Hindlimb muscle (tissue), 1 donor: ENCODE results near the gene HPRT1. TPM values are rescaled to one million over a fixed set of nuclear protein-coding genes. Genes with fewer than 3 reads are reported as not detected.
A peak's percentile ranks its signal among the peaks of the same experiment; 100 is the strongest.
"Not testable (repeated sequence)": the region's sequence is repeated elsewhere in the genome, so short reads cannot be mapped to it uniquely, and the experiment has no call there.

ENCODE experiments used
- DNase-seq: peaks from one replicate; pipeline ENCODE4 v3.0.0-alpha.2; 2013
- polyA plus RNA-seq: library from polyadenylated mRNA; unstranded; fragments of 120-200 nt; gene quantifications from one replicate; pipeline ENCODE4 v1.2.1, GENCODE V29; 2013; ENCODE audit not compliant: insufficient read length

HPRT1 gene, protein sequence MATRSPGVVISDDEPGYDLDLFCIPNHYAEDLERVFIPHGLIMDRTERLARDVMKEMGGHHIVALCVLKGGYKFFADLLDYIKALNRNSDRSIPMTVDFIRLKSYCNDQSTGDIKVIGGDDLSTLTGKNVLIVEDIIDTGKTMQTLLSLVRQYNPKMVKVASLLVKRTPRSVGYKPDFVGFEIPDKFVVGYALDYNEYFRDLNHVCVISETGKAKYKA
- polyA plus RNA-seq = 19.0 TPM

DNA sequence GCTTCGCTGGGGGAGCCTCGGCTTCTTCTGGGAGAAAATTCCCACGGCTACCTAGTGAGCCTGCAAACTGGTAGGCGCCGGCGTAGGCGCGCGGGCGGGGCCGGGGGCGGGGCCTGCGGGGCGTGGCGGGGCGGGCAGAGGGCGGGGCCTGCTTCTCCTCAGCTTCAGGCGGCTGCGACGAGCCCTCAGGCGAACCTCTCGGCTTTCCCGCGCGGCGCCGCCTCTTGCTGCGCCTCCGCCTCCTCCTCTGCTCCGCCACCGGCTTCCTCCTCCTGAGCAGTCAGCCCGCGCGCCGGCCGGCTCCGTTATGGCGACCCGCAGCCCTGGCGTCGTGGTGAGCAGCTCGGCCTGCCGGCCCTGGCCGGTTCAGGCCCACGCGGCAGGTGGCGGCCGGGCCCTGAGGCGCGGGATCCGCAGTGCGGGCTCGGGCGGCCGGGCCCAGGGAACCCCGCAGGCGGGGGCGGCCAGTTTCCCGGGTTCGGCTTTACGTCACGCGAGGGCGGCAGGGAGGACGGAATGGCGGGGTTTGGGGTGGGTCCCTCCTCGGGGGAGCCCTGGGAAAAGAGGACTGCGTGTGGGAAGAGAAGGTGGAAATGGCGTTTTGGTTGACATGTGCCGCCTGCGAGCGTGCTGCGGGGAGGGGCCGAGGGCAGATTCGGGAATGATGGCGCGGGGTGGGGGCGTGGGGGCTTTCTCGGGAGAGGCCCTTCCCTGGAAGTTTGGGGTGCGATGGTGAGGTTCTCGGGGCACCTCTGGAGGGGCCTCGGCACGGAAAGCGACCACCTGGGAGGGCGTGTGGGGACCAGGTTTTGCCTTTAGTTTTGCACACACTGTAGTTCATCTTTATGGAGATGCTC, at the start of gene HPRT1:
TSS of gene HPRT1 (plus strand) at position 161 of the 857 bp plus-strand sequence. CDS start at position 308, 147 bp downstream.
- peak; percentile 78 for DNase-seq

DNA sequence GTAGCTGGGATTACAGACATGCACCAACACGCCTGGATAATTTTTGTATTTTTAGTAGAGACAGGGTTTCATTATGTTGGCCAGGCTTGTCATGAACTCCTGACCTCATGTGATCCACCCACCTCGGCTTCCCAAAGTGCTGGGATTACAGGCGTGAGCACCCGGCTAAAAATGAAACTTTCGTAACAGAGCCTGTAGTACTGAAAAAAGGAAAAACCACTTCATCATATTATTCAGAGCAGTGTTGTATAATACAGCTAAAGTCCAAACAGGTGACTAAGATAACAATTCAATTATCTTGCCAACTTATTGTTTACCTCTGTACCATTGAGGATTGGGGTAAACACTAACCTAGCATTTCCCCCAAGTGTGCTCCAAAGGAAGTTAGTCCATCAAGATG, 43.9 kb upstream of the HPRT1 start:
- DNase-seq = no peak

DNA sequence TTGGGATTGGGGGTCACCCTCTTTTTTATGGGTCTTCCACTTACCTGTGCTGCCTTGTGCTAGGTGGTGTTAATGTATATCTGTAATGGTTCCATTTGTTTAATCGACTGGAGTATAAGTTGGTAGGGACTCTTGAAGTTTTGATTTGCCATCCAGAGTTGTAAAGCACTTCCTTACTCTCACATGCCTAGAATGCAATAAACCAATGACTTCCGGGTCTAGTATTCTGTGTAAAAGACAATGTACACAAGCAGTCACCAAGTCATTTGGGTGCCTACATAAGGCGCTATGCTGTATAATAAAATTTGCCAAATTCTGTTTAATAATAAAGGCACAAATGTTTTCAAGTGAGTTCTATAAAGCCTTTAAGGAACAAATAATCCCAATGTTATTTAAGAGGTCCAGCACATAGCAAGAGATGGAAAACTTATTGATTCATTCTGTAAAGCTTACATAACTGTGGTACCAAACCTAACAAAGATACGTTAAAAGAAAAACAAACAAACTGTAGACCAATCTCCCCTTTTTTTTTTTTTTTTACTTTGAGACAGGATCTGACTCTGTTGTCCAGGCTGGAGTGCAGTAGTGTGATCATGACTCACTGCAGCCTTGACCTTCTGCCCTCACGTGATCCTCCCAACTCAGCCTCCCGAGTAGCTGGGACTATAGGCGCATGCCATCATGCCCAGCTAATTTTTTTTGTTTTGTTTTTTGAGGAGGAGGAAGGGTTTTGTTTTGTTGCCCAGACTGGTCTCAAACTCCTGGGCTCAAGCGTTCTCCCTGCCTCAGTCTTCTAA, 41.5 kb upstream of the HPRT1 start:
- no peak for DNase-seq

DNA sequence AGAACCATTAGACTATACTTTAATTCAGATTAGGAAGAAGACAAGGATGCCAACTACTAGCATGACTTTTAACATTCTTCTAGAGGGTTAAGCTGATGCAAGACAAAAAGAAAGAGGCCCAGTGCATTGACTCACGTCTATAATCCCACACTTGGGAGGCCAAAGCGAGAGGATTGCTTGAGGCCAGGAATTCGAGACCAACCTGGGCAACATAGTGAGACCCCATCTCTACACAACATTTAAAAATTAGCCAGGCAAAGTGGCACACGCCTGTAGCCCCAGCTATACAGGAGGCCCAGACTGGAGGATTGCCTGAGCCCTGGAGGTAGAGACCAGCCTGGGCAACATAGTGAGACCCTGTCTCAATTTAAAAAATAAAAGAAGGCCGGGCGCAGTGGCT, 40.2 kb upstream of the HPRT1 start:
- DNase-seq = no peak

DNA sequence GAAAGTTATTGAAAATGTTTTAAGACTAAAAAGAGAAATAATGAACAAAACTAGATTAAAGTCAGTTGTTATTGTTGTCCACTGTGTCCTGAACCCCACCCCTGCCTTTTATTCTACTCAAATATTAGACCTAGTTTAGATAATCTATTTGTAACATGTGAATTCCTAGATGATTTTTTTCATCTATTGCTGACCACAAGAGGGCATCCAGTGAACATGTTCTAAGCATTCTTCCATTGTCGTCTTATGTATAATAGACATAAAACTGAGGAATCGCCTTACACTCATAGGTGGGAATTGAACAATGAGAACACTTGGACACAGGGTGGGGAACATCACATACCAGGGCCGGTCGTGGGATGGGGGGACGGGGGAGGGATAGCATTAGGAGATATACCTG, 36.4 kb upstream of the HPRT1 start:
- DNase-seq = no peak

DNA sequence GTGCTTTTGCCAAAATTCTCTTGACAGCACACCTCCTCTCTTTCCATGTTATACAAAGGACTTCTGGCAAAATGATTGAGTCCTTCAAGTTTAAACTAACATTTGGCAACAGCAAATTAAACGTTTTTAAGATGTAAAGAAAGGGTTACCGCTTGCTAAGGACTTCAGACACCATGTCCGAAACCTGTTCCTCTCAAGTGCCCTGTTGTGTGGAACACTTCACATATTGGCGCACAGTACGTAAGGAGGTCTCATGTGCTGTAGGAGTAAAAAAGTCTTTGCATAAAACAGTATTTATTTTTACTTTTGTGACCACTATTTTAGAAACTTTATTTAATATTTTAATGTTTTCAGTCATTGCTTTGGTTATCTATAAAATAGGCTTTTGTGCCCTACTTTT, 33.7 kb upstream of the HPRT1 start:
- no peak for DNase-seq

DNA sequence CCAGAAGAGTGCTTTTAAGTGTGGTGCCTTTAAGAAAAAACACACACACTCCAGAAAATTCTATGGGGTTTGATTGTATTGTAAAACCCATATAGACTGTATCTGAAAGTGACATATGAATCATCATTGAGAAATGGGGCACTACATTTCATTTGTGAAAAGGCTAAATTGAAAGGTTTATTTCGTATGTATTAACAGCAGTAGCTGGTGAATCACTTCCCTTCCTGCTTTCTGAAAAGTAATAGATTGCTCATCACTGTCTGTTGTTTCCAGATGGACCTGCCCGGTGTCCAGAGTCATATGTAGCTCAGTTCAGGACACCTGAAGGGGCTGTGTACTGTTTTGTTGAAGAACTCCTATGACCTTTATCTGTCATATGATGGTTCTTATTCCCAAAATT, 28.1 kb upstream of the HPRT1 start:
- DNase-seq = no peak

DNA sequence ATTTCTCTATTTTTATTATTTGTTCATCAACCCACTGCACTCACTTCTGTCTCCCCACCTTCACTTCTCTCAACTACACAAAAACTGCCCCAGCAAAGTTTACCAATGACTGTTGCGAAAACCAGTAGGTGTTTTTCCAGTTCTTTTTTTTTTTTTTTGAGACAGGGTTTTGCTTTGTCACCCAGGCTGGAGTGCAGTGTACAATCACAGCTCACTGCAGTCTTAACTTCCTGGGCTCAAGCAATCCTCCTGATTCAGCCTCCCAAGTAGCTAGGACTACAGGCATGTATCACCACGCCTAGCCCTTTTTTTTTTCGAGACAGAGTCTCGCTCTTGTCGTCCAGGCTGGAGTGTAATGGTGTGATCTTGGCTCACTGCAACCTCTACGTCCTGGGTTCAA, 24.1 kb upstream of the HPRT1 start:
- no peak for DNase-seq

DNA sequence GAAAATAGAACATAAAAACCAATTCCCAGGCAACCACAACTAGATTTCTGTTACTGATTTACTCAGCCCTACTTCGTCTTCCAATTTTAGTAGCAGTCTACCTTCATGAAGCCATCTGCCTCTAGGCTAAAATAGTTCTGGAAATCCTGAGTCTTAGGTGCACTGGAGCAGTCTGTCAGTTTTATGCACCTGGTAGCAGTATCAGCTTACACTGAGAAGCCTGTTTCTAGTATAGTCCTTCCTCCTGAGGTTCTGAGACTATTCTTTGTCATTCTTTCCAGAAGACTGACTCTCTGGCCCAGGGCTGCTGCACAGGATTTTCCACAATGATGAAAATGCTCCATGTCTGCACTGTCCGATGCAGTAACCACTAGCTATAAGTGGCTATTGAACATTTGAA, 16.9 kb upstream of the HPRT1 start:
- DNase-seq = no peak

DNA sequence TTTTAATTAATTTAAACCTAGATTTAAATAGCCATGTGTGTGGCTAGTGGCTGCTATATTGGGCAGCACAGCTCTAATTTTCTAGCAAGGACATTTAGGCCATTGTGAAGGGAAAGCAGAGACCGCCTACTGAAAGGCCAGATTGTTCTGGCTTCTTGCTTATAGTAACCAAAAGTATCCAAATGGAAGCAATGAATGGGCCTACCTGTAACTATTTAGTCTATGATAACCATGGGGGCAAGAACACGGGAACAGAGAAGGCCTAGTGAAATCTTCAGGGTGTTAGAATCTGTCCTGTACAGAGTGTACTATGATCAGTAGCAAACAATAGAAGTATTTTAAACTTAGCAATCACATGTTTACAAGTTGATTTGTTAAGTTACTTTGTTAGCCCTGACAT, 16.5 kb upstream of the HPRT1 start:
- DNase-seq = no peak

DNA sequence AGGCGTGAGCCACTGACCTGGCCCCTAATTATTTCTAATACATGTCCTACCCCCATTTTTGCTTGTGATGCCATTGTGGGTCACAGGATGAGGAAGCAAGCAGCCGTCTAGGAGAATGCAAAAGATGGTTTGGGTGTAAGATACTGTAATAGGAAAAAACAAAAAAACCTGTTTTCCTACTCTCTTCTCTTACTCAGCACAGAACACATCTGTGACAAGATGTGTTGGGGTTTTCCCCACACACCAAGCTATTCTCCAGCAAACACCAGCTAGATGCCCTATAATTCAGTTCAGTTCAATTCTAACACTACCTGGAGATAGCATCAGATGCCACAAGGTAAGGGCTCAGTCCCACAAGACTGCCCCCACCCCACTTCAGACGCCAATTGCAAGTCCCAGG, 15.3 kb upstream of the HPRT1 start:
- no peak for DNase-seq

DNA sequence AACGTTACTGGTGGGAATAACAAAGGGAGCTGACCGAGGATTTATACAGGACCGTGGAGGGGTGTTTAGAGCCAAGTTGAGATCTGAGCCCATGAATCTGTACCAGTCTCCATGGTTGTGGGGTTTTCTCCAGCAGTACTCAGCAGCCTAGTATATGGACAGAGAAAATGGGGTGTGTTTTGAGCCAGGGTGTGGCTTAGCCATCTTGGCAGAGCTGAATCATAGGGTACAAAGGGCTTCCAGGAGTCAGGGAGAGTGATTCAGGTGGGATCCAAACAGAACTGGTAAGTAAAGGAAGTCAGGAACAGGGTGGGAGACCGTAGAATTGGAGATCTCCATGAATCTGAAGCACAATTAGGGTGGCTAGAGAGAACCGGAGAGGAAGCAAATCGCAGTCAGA, 7.4 kb upstream of the HPRT1 start:
- DNase-seq = no peak

DNA sequence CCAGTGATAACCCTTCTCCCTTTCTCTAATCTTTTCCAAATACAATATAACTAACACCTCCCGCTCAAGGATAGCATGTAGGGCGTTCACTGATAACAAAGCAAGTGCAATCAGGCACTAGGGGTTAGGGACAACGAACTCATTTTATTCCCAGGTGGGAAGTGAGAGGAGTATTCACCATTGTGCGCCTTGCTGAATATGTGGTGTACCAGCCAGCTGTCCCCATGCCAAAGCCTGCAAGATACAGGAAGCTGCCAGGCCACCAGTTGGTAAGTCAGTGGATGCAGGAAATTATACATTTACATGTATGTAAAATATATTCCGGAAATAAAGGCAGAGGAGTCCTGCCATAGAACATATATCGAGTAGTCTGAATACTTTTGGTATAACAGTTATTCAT, 6.3 kb upstream of the HPRT1 start:
- DNase-seq = no peak

DNA sequence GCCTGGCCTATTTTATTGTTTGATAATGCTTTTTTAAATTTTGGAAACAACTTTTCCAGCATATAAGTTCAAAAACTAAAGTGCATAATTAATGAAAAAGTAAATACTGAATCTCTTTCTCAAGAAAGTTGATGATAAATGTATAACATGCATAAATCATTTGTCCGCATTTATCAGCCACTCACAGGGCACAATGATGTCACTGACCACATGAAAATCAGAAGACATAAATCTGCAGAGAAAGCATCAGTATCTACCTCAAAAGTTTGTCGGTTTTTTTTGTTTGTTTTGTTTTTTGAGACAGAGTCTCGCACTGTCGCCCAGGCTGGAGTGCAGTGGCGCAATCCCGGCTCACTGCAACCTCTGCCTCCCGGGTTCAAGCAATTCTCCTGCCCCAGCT, 5.5 kb upstream of the HPRT1 start:
- no peak for DNase-seq

DNA sequence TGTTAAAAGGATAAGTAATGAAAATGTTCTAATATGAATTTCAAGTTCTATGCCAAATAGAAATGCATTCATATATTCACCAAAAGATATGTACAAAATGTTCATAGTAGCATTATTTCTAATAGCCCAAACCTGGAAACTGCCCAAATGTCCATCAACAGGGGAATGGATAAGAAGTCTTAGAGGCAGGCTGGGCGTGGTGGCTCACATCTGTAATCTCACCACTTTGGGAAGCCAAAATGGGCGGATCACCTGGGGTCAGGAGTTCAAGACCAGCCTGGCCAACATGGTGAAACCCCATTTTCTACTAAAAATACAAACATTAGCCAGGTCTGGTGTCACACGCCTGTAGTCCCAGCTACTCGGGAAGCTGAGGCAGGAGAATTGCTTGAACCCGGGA, 2.3 kb upstream of the HPRT1 start:
- no peak for DNase-seq

DNA sequence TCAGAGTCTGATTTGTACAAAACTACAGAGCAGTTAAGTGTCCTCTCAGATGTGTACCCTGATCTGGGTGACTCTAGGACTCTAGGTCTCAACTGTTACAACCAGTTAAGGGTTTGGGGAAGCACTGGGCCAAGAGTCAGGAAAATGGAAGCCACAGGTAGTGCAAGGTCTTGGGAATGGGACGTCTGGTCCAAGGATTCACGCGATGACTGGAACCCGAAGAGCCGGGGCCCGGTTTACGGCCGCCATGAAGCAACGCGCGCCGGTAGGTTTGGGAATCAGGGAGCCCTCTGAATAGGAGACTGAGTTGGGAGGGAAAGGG, 321 bp upstream of the HPRT1 start:
- DNase-seq = no peak

DNA sequence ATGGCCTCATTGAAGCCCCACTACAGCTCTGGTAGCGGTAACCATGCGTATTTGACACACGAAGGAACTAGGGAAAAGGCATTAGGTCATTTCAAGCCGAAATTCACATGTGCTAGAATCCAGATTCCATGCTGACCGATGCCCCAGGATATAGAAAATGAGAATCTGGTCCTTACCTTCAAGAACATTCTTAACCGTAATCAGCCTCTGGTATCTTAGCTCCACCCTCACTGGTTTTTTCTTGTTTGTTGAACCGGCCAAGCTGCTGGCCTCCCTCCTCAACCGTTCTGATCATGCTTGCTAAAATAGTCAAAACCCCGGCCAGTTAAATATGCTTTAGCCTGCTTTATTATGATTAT, 876 bp downstream of the HPRT1 start:
- DNase-seq = no peak

DNA sequence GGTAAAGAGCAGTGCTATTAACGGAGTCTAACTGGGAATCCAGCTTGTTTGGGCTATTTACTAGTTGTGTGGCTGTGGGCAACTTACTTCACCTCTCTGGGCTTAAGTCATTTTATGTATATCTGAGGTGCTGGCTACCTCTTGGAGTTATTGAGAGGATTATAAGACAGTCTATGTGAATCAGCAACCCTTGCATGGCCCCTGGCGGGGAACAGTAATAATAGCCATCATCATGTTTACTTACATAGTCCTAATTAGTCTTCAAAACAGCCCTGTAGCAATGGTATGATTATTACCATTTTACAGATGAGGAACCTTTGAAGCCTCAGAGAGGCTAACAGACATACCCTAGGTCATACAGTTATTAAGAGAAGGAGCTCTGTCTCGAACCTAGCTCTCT, 1.5 kb downstream of the HPRT1 start:
- DNase-seq = no peak

DNA sequence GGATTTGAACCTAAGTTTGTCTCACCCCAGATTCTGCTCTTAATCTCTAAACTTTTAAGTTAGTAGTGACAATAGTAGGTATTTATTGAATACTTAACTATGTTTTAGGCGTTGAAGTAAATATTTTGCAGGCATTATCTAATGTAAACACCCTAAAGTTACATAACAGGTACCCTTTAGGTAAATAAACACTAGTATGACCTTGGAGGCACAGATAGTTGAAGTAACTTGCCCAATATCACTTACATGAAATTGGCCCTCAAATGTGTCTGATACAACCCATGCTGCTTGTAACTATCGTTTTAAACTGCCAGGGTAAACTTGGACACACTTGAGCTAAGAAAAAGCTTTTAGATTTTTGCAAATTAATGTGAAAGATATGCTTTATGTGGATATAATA, 3.0 kb downstream of the HPRT1 start:
- DNase-seq = no peak

DNA sequence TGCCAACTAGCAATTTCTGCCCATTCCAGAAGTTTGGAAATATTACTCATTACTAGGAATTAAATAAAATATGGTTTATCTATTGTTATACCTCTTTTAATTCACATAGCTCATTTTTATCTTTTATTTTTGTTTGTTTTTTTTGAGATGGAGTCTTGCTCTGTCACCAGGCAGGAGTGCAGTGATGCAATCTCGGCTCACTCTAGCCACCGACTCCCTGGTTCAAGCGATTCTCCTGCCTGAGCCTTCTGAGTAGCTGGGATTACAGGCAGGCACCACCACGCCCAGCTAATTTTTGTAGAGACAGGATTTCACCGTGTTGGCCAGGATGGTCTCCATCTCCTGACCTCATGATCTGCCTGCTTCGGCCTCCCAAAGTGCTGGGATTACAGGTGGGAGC, 4.5 kb downstream of the HPRT1 start:
- not testable (repeated sequence) for DNase-seq

DNA sequence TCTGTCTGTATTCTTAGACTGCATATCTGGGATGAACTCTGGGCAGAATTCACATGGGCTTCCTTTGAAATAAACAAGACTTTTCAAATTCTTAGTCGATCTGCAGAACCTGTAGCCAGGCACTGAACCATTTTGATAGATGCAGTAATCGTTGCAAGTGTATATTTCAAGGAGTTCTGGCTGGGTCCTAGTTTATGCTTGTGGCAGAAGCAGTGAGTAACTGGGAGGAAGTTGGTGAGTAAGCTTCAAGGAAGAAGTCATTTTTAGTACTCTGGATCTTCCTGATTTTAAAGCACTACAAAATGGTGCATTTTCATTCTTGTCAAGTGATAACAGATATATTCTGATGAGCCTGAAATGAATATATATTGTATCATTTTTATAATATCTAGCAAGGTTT, 9.5 kb downstream of the HPRT1 start:
- no peak for DNase-seq

DNA sequence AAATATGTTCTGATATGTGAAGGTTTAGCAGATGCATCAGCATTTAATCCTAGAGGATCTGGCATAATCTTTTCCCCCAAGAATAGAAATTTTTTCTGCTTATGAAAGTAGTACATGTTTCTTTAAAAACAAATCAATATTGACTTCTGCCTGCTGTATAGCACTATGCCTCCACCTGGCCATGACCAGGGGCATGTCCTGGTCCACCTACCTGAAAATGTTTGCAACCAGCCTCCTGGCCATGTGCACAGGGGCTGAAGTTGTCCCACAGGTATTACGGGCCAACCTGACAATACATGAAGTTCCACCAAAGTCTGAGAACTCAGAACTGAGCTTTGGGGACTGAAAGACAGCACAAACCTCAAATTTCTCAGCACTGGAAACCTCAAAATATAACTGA, 10.0 kb downstream of the HPRT1 start:
- DNase-seq = no peak

DNA sequence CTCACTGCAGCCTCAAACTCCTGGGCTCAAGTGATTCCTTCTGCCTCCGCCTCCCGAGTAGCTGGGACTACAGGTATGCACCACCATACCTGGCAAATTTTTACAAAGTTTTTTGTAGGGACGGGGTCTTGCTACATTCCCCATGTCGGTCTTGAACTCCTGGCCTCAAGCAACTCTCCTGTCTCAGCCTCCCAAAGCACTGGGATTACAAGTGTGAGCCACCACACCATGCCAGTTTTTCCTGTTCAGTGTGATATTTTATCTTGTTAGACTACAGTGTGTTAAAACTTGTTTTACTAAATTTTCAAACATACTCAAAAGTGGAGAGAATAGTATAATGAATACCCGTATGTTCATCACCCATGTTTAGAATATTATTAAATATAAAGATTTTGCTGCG, 12.1 kb downstream of the HPRT1 start:
- DNase-seq = no peak

DNA sequence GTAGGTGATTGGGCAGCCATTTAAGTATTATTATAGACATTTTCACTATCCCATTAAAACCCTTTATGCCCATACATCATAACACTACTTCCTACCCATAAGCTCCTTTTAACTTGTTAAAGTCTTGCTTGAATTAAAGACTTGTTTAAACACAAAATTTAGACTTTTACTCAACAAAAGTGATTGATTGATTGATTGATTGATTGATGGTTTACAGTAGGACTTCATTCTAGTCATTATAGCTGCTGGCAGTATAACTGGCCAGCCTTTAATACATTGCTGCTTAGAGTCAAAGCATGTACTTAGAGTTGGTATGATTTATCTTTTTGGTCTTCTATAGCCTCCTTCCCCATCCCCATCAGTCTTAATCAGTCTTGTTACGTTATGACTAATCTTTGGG, 16.3 kb downstream of the HPRT1 start:
- no peak for DNase-seq
